ENCODE results near the gene LYSMD3. TPM values are rescaled to one million over a fixed set of nuclear protein-coding genes. Genes with fewer than 3 reads are reported as not detected.

Gene LYSMD3
- total and polyA plus RNA-seq, 9 of the 15 experiments (the other 6 are each of a cell fraction or from before 2014, with no cell fraction given): 9.5 to 42.3 (median 20.7) TPM

DNA sequence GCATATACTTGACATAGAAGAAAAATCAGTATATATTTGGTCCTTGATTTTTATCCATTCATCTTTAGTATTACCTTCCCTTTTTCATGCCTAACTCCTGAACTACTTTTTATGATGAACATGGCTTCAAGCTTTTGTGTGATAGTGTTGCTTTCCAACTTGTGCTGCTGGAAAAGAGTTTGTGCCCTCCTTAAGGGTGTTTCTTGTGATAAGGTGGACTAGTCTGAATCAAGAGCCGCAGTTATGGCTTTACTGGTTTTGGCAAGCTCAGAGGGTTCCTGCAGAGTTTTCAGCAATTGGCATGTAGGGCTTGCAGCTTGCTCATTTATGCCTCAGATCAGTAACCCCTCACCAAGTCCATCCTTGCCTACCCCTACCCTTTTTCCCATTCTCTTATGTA lies 34.2 kb downstream of the LYSMD3 start:
- H2AFZ ChIP-seq (ENCODE audit: low read depth, low read length): no peak overlapping the region
- TF ChIP-seq ZNF507 (tag; conservative IDR thresholded peaks at IDR 0.05) (peak; percentile 85), TCF3 (CRISPR knock-in tag; IDR thresholded peaks at IDR 0.05) (no peak)
- no peaks in the 10 kb centered on the region for H4K20me1 ChIP-seq (replicated peaks; ENCODE audit: control insufficient read depth, insufficient read depth, low read length)
- DNase-seq (ENCODE audit: extremely low read depth in 1 of 4, low spot score in 3 of 4): no peak
- 83% methylated on average over 1 of the region's 1 CpG for WGBS (ENCODE audit: insufficient coverage, low coverage, missing lambda C conversion rate)
- no peaks in the 10 kb centered on the region for H3K27me3 ChIP-seq (ENCODE audit: control insufficient read depth in 2 of 2, insufficient read depth in 2 of 2, low read length in 2 of 2)
- no peak overlapping the region for H3K9ac ChIP-seq (ENCODE audit: insufficient read depth in 1 of 2, low read depth in 2 of 2, low read length in 2 of 2)
- no peaks in the 10 kb centered on the region for H3K79me2 ChIP-seq (ENCODE audit: control insufficient read depth, insufficient read depth, low read length)
- in situ Hi-C loops (cut with MboI) (no loop called here), intact Hi-C loops (cut with micrococcal nuclease) (no loop called here)
- H3K9me1 ChIP-seq (ENCODE audit: control insufficient read depth, insufficient read depth, low read length): no peaks in the 10 kb centered on the region
- peaks cover 66% of the 10 kb centered on the region; the same call in 2 of the 3 replicates for H3K36me3 ChIP-seq (ENCODE audit: control insufficient read depth, insufficient read depth, low read length)
- no peak overlapping the region for H3K4me3 ChIP-seq
- no peak overlapping the region for H3K4me2 ChIP-seq (ENCODE audit: insufficient read depth, low read length)
- no peak overlapping the region for H3K27ac ChIP-seq (ENCODE audit: extremely low read depth, low read depth, low read length)
- no peak for FAIRE-seq
- ChIA-PET CTCF (ENCODE audit: low intra/inter-chr PET ratio) (no interaction called here), POLR2A (no interaction called here)
- BruUV-seq (replicated peaks): no TSS peak
- H3K9me3 ChIP-seq (replicated peaks; ENCODE audit: control insufficient read depth, insufficient read depth, low read depth, low read length): no peaks in the 10 kb centered on the region
- H3K4me1 ChIP-seq (replicated peaks in 1 of 2; ENCODE audit: control insufficient read depth in 2 of 2, insufficient read depth in 2 of 2, low read length in 2 of 2): no peaks in the 10 kb centered on the region
- no peak for ATAC-seq

DNA sequence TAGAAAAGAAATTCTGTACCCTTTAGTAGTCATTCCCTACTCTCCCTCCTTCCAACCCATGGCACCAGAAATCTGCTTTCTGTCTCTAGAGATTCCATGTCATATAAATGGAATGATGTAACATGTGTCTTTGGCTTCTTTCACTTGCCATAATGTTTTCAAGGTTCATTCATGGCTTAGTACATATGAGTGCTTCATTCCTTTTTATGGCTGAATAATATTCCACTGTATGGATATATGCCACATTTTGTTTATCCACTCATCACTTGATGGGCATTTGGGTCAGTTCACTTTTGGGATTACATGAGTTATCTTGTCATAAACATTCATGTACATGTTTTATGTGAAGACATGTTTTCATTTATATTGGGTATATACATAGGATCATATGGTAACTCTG lies 35.3 kb downstream of the LYSMD3 start:
- Histone ChIP-seq H2AFZ (ENCODE audit: low read depth, low read length) (no peak overlapping the region), H3K27me3 (ENCODE audit: control insufficient read depth in 2 of 2, insufficient read depth in 2 of 2, low read length in 2 of 2) (no peaks in the 10 kb centered on the region), H3K36me3 (ENCODE audit: control insufficient read depth, insufficient read depth, low read length) (peaks cover 63% of the 10 kb centered on the region; the same call in 2 of the 3 replicates), H3K27ac (ENCODE audit: extremely low read depth, low read depth, low read length) (no peak overlapping the region), H3K9me3 (replicated peaks; ENCODE audit: control insufficient read depth, insufficient read depth, low read depth, low read length) (no peaks in the 10 kb centered on the region), H3K4me3 (no peak overlapping the region), H3K9me1 (ENCODE audit: control insufficient read depth, insufficient read depth, low read length) (no peaks in the 10 kb centered on the region), H3K4me2 (ENCODE audit: insufficient read depth, low read length) (no peak overlapping the region), H3K79me2 (ENCODE audit: control insufficient read depth, insufficient read depth, low read length) (no peaks in the 10 kb centered on the region), H3K4me1 (replicated peaks in 1 of 2; ENCODE audit: control insufficient read depth in 2 of 2, insufficient read depth in 2 of 2, low read length in 2 of 2) (no peaks in the 10 kb centered on the region), H3K9ac (ENCODE audit: insufficient read depth in 1 of 2, low read depth in 2 of 2, low read length in 2 of 2) (no peak overlapping the region), H4K20me1 (replicated peaks; ENCODE audit: control insufficient read depth, insufficient read depth, low read length) (no peaks in the 10 kb centered on the region)
- in situ Hi-C loops (cut with MboI): no loop called here
- FAIRE-seq: no peak
- ATAC-seq: no peak
- BruUV-seq (replicated peaks): no TSS peak
- intact Hi-C loops (cut with micrococcal nuclease): no loop called here
- no peak for DNase-seq (ENCODE audit: extremely low read depth in 1 of 4, low spot score in 3 of 4)
- ChIA-PET CTCF (ENCODE audit: low intra/inter-chr PET ratio) (no interaction called here), POLR2A (no interaction called here)
- TF ChIP-seq CTBP1 (IDR thresholded peaks at IDR 0.05; ENCODE audit: borderline replicate concordance): no peak
- TF ChIP-seq, protein P1, sequence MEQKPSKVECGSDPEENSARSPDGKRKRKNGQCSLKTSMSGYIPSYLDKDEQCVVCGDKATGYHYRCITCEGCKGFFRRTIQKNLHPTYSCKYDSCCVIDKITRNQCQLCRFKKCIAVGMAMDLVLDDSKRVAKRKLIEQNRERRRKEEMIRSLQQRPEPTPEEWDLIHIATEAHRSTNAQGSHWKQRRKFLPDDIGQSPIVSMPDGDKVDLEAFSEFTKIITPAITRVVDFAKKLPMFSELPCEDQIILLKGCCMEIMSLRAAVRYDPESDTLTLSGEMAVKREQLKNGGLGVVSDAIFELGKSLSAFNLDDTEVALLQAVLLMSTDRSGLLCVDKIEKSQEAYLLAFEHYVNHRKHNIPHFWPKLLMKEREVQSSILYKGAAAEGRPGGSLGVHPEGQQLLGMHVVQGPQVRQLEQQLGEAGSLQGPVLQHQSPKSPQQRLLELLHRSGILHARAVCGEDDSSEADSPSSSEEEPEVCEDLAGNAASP (IDR thresholded peaks at IDR 0.05): no peak
- no peak for TF ChIP-seq SIN3B (IDR thresholded peaks at IDR 0.05; ENCODE audit: low read depth)
- TF ChIP-seq, protein P2, sequence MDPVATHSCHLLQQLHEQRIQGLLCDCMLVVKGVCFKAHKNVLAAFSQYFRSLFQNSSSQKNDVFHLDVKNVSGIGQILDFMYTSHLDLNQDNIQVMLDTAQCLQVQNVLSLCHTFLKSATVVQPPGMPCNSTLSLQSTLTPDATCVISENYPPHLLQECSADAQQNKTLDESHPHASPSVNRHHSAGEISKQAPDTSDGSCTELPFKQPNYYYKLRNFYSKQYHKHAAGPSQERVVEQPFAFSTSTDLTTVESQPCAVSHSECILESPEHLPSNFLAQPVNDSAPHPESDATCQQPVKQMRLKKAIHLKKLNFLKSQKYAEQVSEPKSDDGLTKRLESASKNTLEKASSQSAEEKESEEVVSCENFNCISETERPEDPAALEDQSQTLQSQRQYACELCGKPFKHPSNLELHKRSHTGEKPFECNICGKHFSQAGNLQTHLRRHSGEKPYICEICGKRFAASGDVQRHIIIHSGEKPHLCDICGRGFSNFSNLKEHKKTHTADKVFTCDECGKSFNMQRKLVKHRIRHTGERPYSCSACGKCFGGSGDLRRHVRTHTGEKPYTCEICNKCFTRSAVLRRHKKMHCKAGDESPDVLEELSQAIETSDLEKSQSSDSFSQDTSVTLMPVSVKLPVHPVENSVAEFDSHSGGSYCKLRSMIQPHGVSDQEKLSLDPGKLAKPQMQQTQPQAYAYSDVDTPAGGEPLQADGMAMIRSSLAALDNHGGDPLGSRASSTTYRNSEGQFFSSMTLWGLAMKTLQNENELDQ (CRISPR knock-in tag; IDR thresholded peaks at IDR 0.05; ENCODE audit: borderline replicate concordance): no peak
- TF ChIP-seq, protein P3, sequence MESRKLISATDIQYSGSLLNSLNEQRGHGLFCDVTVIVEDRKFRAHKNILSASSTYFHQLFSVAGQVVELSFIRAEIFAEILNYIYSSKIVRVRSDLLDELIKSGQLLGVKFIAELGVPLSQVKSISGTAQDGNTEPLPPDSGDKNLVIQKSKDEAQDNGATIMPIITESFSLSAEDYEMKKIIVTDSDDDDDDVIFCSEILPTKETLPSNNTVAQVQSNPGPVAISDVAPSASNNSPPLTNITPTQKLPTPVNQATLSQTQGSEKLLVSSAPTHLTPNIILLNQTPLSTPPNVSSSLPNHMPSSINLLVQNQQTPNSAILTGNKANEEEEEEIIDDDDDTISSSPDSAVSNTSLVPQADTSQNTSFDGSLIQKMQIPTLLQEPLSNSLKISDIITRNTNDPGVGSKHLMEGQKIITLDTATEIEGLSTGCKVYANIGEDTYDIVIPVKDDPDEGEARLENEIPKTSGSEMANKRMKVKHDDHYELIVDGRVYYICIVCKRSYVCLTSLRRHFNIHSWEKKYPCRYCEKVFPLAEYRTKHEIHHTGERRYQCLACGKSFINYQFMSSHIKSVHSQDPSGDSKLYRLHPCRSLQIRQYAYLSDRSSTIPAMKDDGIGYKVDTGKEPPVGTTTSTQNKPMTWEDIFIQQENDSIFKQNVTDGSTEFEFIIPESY (CRISPR knock-in tag; IDR thresholded peaks at IDR 0.05): no peak
- no peak for TF ChIP-seq HNRNPK (IDR thresholded peaks at IDR 0.05; ENCODE audit: low read depth, low read length, poor library complexity, severe bottlenecking)

Measured in K562 (cell line).